Fibroblast of villous mesenchyme (primary cell): ENCODE data around the gene ANGPT4. TPM values are rescaled to one million over a fixed set of nuclear protein-coding genes. Genes with fewer than 3 reads are reported as not detected.

Source experiments
- DNase-seq: peaks from one replicate; pipeline ENCODE4 v3.0.0-alpha.2; 2010; ENCODE audit warnings: low read depth
- H3K4me3 ChIP-seq: 2 replicates; pipeline ENCODE4 v1.5.1; 2011; ENCODE audit warnings: low read depth, mild to moderate bottlenecking, low read length
- CTCF ChIP-seq: IDR thresholded peaks from 2 replicates; pipeline ENCODE4 v1.5.1; 2012; ENCODE audit warnings: low read depth, mild to moderate bottlenecking, low read length; ENCODE audit not compliant: insufficient read depth
- total RNA-seq: library from RNA; depleted of rRNA; stranded (reverse); fragments of >200 nt; gene quantifications from 2 replicates; pipeline ENCODE4 v1.2.3, GENCODE V29; 2012

The ANGPT4 gene
- total RNA-seq = not detected in 2 replicates

- no peak for TF ChIP-seq CTCF
- no peak for DNase-seq
Measured at GRCh38 chr20:916125-916799, at the start of gene ANGPT4. ANGPT4 (minus strand) TSS chr20:916334; CDS start chr20:916214, 120 bp downstream.

DNA sequence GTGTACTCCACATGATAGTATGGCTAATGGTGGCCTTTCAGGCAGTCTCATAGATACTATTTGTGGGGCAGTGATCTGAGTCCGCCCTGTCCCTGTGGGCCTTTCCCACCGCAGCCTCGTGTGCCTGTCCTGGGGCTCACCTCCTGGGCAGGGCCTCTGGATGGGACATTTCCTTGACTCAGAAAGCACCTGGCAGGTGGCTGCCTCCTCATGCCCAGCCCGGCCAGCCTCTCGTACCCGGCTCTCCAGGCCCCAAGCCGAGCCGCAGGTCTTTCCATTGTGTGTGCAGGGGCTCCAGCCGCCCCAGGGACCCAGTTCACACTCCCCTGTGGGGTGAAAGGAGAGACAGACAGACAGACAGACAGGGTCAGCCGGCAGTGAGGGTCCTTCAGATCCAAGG is 47.7 kb upstream of the ANGPT4 start:
- H3K4me3 ChIP-seq = no peak overlapping the region
- DNase-seq = no peak
- TF ChIP-seq CTCF = no peak

More at GRCh38 chr20:916125-916799, at the start of gene ANGPT4:
- no peak within 1 kb of the TSS for H3K4me3 ChIP-seq

DNA sequence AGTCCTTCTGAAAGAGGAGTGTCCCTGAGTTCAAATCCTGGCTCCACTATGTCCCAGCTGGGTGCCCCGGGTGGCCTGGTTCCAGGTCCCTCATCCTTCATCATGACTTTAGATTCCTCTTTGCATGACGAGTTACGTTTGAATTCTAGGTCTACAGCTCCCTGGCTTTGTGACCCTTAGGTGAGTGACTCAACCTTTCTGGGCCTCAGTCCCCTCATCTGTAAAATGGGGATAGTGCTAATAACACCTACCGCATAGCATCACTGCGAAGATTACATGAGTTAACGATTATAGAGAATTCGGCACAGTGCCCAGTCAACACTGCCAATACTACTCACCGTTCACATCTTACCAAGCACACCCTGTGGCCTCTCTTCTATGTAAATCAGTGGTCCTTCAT is 46.5 kb upstream of the ANGPT4 start:
- TF ChIP-seq CTCF = no peak
- H3K4me3 ChIP-seq = no peak overlapping the region
- no peak for DNase-seq

- DNase-seq = no peak
- no peak overlapping the region for H3K4me3 ChIP-seq
- no peak for TF ChIP-seq CTCF
Measured at GRCh38 chr20:962223-962622, 46.1 kb upstream of the ANGPT4 start.

- no peak for DNase-seq
- no peak overlapping the region for H3K4me3 ChIP-seq
- TF ChIP-seq CTCF = no peak
Measured at GRCh38 chr20:961768-962167, 45.6 kb upstream of the ANGPT4 start.

DNA sequence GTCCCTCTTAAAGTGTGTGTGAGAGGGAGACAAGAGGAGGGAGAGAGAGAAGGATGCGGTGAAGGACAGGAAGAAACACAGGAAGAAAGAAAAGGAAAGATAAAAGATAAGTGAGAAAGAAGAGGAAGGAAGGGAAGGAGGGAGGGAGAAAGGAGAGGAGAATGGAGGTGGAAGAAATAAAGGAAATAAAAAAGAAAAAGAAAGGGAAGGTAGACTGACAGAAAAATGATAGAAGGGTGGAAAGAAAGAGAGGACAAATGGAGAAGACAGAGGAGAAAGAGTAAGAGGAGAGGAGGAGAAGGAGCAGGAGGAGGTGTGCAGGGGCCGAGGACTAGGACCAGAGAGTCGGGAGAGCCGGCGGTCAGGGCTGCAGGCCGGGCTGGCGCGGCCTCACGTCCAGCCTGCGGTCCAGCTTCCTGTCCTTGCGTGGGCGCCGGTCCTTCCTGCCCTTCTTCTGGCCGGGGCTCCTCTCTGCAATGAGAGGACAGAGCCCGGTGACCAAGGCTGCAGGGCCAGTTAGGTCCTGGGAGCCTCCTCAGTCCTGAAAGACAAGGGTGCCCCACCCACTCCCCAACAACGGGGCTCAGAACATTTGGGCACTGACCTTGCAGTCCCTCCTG is 44.0 kb upstream of the ANGPT4 start:
- no peak for DNase-seq

More for the DNA sequence above, 44.0 kb upstream of the ANGPT4 start:
- no peak for TF ChIP-seq CTCF
- no peak overlapping the region for H3K4me3 ChIP-seq
